ENCODE results near the gene PEX10. TPM values are rescaled to one million over a fixed set of nuclear protein-coding genes. Genes with fewer than 3 reads are reported as not detected.

The PEX10 gene
- total RNA-seq, 1 experiment from 2014 or later, result 36.1 TPM

DNA sequence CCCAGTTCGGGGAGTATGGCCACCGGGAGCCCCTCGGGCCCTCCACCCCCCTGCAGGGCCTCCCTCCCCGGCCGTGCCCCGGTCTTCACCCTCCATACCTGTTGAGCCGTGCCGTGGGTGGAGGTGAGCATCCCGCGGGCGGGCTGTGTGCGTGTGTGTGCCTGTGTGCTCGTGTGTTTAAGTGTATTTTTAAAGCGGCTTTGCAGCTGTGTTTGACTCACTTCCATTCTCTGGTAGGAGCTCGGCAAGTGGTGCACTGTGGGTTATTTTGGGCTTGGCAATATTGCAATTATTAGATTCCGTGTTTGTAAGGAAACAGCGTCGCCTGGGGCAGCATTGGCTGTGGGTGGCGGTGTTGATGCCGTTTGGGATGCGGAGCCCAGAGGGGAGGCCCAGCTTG lies 43.4 kb upstream of the PEX10 start:
- H3K9me3 Mint-ChIP-seq (ENCODE audit: unreplicated experiment), result no peaks in the 10 kb centered on the region
- no peak for TF ChIP-seq CTCF (IDR thresholded peaks at IDR 0.05; ENCODE audit: unreplicated experiment)
- no peak overlapping the region for H3K27ac Mint-ChIP-seq (ENCODE audit: low read depth, unreplicated experiment)
- DNase-seq (ENCODE audit: unreplicated experiment), result no peak
- POLR2A ChIA-PET, result interaction anchor here (0.6 kb wide), 1 partner anchor 15 kb away, joined by 4 read pairs; no protein-coding TSS in a partner anchor
- no peaks in the 10 kb centered on the region for H3K4me1 Mint-ChIP-seq (ENCODE audit: insufficient read depth, unreplicated experiment)
- no peaks in the 10 kb centered on the region for H3K36me3 Mint-ChIP-seq (ENCODE audit: insufficient read depth, unreplicated experiment)
- no peaks in the 10 kb centered on the region for H3K27me3 Mint-ChIP-seq (ENCODE audit: insufficient read depth, unreplicated experiment)
- intact Hi-C loops (cut with micrococcal nuclease), result no loop called here
- CTCF ChIA-PET, result interaction anchor here (1.4 kb wide), 1 partner anchor 32 kb away, joined by 5 read pairs; no protein-coding TSS in a partner anchor
- H3K4me3 Mint-ChIP-seq (ENCODE audit: unreplicated experiment), result no peak overlapping the region
- BruUV-seq (replicated peaks), result no TSS peak

GRCh38 chr1:2454227-2454626 lies 41.9 kb upstream of the PEX10 start:
- no peak for DNase-seq (ENCODE audit: unreplicated experiment)
- POLR2A ChIA-PET, result no interaction called here
- no peak for TF ChIP-seq CTCF (IDR thresholded peaks at IDR 0.05; ENCODE audit: unreplicated experiment)
- intact Hi-C loops (cut with micrococcal nuclease), result no loop called here
- Mint-ChIP-seq H3K4me1 (ENCODE audit: insufficient read depth, unreplicated experiment) (no peaks in the 10 kb centered on the region), H3K27me3 (ENCODE audit: insufficient read depth, unreplicated experiment) (no peaks in the 10 kb centered on the region), H3K27ac (ENCODE audit: low read depth, unreplicated experiment) (no peak overlapping the region), H3K36me3 (ENCODE audit: insufficient read depth, unreplicated experiment) (no peaks in the 10 kb centered on the region), H3K4me3 (ENCODE audit: unreplicated experiment) (no peak overlapping the region), H3K9me3 (ENCODE audit: unreplicated experiment) (no peaks in the 10 kb centered on the region)
- CTCF ChIA-PET, result no interaction called here
- no TSS peak for BruUV-seq (replicated peaks)

DNA sequence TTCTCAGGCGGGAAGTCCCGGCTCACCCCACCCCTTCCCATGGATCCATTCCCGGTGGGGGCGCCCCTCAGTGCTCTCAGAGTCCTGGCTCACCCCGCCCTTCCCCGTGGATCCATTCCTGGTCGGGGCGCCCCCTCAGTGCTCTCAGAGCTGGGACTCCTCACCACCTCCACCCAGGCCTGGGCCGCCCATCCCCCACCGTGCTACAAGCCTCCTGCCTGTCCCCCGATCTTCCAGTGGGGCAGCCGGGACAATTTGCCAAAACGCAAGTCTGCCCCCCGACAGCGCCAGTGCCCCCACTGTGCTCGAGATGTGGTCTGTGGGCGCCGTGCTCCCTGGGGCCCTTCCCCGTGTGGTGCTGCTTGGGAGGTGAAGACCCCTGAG lies 40.6 kb upstream of the PEX10 start:
- no peak for TF ChIP-seq CTCF (IDR thresholded peaks at IDR 0.05; ENCODE audit: unreplicated experiment)
- no TSS peak for BruUV-seq (replicated peaks)
- ChIA-PET POLR2A (no interaction called here), CTCF (interaction anchor here (0.7 kb wide), 1 partner anchor 14 kb away, joined by 3 read pairs; no protein-coding TSS in a partner anchor)
- Mint-ChIP-seq H3K27me3 (ENCODE audit: insufficient read depth, unreplicated experiment) (no peaks in the 10 kb centered on the region), H3K9me3 (ENCODE audit: unreplicated experiment) (no peaks in the 10 kb centered on the region), H3K27ac (ENCODE audit: low read depth, unreplicated experiment) (no peak overlapping the region), H3K36me3 (ENCODE audit: insufficient read depth, unreplicated experiment) (no peaks in the 10 kb centered on the region), H3K4me1 (ENCODE audit: insufficient read depth, unreplicated experiment) (no peaks in the 10 kb centered on the region), H3K4me3 (ENCODE audit: unreplicated experiment) (no peak overlapping the region)
- intact Hi-C loops (cut with micrococcal nuclease), result no loop called here
- DNase-seq (ENCODE audit: unreplicated experiment), result no peak

DNA sequence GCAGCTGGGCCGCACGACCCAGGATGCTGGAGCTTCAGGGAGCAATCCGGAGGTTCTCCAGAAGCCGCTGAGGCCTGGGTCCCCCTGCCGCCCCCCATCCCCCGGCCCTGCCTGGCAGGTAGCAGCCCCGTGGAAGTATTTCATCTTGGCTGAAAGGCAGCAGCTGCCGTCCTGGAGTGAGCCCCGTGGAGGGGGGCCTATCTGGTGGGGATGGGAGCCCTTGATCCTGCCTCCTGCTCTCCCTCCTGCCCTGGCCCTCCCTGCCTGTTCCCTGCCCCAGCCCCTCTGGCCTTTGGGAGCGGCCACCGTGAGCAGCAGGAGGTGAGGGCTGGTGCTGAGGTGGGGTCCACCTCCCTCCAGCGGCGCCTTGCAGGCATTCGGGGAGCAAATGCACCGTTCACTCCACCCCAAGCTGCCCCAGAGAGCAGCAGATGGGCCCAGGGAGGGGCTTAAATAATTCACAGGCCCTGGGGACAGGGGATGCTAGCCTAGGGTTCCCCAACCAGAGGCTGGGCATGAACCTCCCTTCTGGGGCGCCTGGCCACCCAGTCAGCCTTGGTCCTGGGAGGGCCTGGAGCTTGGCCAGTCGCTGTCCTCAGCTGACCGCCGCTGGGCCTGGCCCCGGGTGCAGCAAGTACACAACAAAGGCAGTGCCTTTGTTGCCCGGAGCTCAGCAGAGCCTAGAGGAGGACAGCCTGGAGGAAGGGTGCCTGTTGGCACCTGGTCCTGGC lies 40.0 kb upstream of the PEX10 start:
- POLR2A ChIA-PET, result no interaction called here
- BruUV-seq (replicated peaks), result no TSS peak
- H3K27ac Mint-ChIP-seq (ENCODE audit: low read depth, unreplicated experiment), result no peak overlapping the region
- no peaks in the 10 kb centered on the region for H3K36me3 Mint-ChIP-seq (ENCODE audit: insufficient read depth, unreplicated experiment)
- TF ChIP-seq CTCF (IDR thresholded peaks at IDR 0.05; ENCODE audit: unreplicated experiment), result no peak
- no peaks in the 10 kb centered on the region for H3K9me3 Mint-ChIP-seq (ENCODE audit: unreplicated experiment)
- H3K4me3 Mint-ChIP-seq (ENCODE audit: unreplicated experiment), result no peak overlapping the region
- H3K4me1 Mint-ChIP-seq (ENCODE audit: insufficient read depth, unreplicated experiment), result no peaks in the 10 kb centered on the region
- intact Hi-C loops (cut with micrococcal nuclease), result no loop called here
- CTCF ChIA-PET, result interaction anchor here (0.7 kb wide), 1 partner anchor 15 kb away, joined by 3 read pairs; no protein-coding TSS in a partner anchor
- no peak for DNase-seq (ENCODE audit: unreplicated experiment)
- no peaks in the 10 kb centered on the region for H3K27me3 Mint-ChIP-seq (ENCODE audit: insufficient read depth, unreplicated experiment)
